Ramos (cell line): ENCODE data around the gene PAMR1.
"Not testable (repeated sequence)": the region's sequence is repeated elsewhere in the genome, so short reads cannot be mapped to it uniquely, and the experiment has no call there.

Experiments
- in situ Hi-C: fragments of 300-500 bp; cut with MboI; formaldehyde crosslinking; loops from one replicate; pipeline ENCODE4 v1.14.3; 2022; ENCODE audit warnings: low sequenced_read_pairs; ENCODE audit not compliant: unreplicated experiment

Gene PAMR1

GRCh38 chr11:35546317-35546716 is 20.9 kb upstream of the PAMR1 start:
- in situ Hi-C loops = no loop called here

GRCh38 chr11:35545391-35546003 is 20.1 kb upstream of the PAMR1 start:
- in situ Hi-C loops = no loop called here

GRCh38 chr11:35543481-35543880 is 18.1 kb upstream of the PAMR1 start:
- in situ Hi-C loops = no loop called here

- in situ Hi-C loops = no loop called here
Observed at GRCh38 chr11:35541621-35542375, 16.4 kb upstream of the PAMR1 start.

- in situ Hi-C loops = no loop called here
Observed at GRCh38 chr11:35540526-35540925, 15.1 kb upstream of the PAMR1 start.

GRCh38 chr11:35539781-35540281 is 14.4 kb upstream of the PAMR1 start:
- in situ Hi-C loops = no loop called here

- in situ Hi-C loops = no loop called here
Observed at GRCh38 chr11:35539256-35539655, 13.8 kb upstream of the PAMR1 start.

- in situ Hi-C loops = no loop called here
Observed at GRCh38 chr11:35536470-35536869, 11.1 kb upstream of the PAMR1 start.

GRCh38 chr11:35531246-35531645 is 5.8 kb upstream of the PAMR1 start:
- in situ Hi-C loops = no loop called here

- in situ Hi-C loops = no loop called here
Observed at GRCh38 chr11:35529971-35530495, 4.6 kb upstream of the PAMR1 start.

- in situ Hi-C loops = no loop called here
Observed at GRCh38 chr11:35526370-35526792, 965 bp upstream of the PAMR1 start.

- in situ Hi-C loops = no loop called here
Observed at GRCh38 chr11:35524780-35525179, 636 bp downstream of the PAMR1 start.

GRCh38 chr11:35523861-35524260 is 1.6 kb downstream of the PAMR1 start:
- in situ Hi-C loops = no loop called here

GRCh38 chr11:35523331-35523768 is 2.1 kb downstream of the PAMR1 start:
- in situ Hi-C loops = no loop called here

GRCh38 chr11:35522091-35522490 is 3.3 kb downstream of the PAMR1 start:
- in situ Hi-C loops = not testable (repeated sequence)

GRCh38 chr11:35520376-35520775 is 5.0 kb downstream of the PAMR1 start:
- in situ Hi-C loops = no loop called here

GRCh38 chr11:35518766-35519165 is 6.7 kb downstream of the PAMR1 start:
- in situ Hi-C loops = no loop called here

- in situ Hi-C loops = no loop called here
Observed at GRCh38 chr11:35517481-35517880, 7.9 kb downstream of the PAMR1 start.

GRCh38 chr11:35516403-35516802 is 9.0 kb downstream of the PAMR1 start:
- in situ Hi-C loops = no loop called here

- in situ Hi-C loops = no loop called here
Observed at GRCh38 chr11:35515224-35515623, 10.2 kb downstream of the PAMR1 start.

GRCh38 chr11:35514481-35514880 is 10.9 kb downstream of the PAMR1 start:
- in situ Hi-C loops = no loop called here
